Activated T-cell treated with anti-CD3 and anti-CD28 coated beads, Interleukin-2, amount 50 U/mL, for 4 hours (primary cell): ENCODE measurements around the gene RAMP3. TPM values are rescaled to one million over a fixed set of nuclear protein-coding genes. Genes with fewer than 3 reads are reported as not detected.

Experiments used
- ATAC-seq, 2 donors: fragments of 200-7000 bp; cut with Tn5 transposase; one replicate each; pipeline ENCODE4 v1.10.0; 2021
- DNase-seq: peaks from one replicate; pipeline ENCODE4 v3.0.0-alpha.2; 2020
- H3K27me3 Mint-ChIP-seq: one replicate; pipeline ENCODE4 v1.8.0; 2021; ENCODE audit warnings: low read depth, mixed read lengths
- H3K36me3 Mint-ChIP-seq: one replicate; pipeline ENCODE4 v1.8.0; 2022; ENCODE audit warnings: mixed read lengths; ENCODE audit not compliant: insufficient read depth
- H3K4me1 Mint-ChIP-seq: one replicate; pipeline ENCODE4 v1.8.0; 2021; ENCODE audit warnings: low read depth, mixed read lengths
- H3K4me3 Mint-ChIP-seq: one replicate; pipeline ENCODE4 v1.8.0; 2021; ENCODE audit warnings: mild to moderate bottlenecking, moderate library complexity, mixed read lengths
- H3K9me3 Mint-ChIP-seq: one replicate; pipeline ENCODE4 v1.8.0; 2021; ENCODE audit warnings: mixed read lengths
- total RNA-seq, 3 donors: library from RNA; stranded (reverse); gene quantifications; one replicate each; pipeline ENCODE4 v1.2.1, GENCODE V29; 2021

RAMP3 gene
- total RNA-seq, 3 donors from 2014 or later: not detected

DNA sequence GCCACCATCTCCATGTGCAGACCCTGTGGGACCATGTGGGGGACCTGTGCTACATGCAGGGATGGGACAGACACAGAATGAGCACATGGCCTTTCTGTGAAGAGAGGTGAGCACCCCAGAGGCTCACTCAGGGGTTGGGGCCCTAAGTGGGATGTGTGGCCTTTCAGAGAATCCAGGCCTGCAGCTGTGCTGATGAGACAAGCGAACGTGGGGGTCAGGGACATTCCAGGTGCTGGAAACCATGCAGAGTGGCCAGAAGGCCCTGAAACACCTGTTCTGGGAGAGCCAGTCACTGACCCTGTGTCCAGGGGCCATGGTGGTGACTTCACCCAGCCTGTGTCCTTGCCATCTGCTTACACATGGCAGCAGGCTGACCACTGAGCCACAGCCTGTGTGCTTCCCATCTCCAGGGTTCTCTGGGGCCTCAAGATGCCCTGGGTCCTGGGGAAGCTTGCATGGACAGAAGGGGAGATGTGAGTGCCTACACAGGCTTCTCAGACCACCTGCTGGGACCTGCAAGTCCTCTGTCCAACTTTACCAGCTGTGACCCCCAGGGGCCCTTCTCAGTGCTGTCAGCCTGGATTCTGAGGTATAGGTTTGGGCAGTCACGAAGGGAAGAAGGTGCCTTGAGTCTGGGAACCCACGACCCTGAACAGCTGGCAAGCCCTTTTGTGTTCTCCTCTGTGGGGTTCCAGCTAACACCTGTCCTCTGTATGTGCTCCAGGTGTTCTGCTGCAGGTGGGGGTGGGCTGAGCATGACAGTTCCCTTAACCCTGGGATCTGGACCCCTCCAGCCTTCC lies 17.6 kb downstream of the RAMP3 start:
- Mint-ChIP-seq H3K27me3 (peaks cover 10% of the 10 kb centered on the region), H3K4me1 (peaks cover 4% of the 10 kb centered on the region), H3K4me3 (no peak overlapping the region), H3K9me3 (no peaks in the 10 kb centered on the region), H3K36me3 (no peaks in the 10 kb centered on the region)
- DNase-seq: no peak
- no peak for ATAC-seq

DNA sequence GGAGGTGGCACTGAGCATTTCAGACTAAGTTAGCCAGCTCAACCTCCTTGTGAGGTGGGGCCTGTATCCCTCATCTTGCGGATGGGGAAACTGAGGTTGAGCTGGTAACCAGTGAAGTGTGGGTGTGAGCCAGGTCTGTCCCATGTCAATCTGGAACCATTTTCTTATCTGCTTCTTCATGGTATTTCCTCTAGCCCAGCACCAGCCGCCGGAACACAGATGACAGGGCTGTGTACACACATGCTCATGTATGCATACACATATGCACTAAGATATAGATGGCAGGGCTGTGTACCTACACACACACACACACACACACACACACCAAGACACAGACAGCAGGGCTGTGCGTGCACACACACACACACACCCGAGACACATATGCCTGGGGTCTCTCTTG lies 18.5 kb downstream of the RAMP3 start:
- H3K4me3 Mint-ChIP-seq: no peak overlapping the region
- H3K9me3 Mint-ChIP-seq: no peaks in the 10 kb centered on the region
- peaks cover 10% of the 10 kb centered on the region for H3K27me3 Mint-ChIP-seq
- no peaks in the 10 kb centered on the region for H3K36me3 Mint-ChIP-seq
- ATAC-seq (no peak), DNase-seq (no peak)
- peaks cover 4% of the 10 kb centered on the region for H3K4me1 Mint-ChIP-seq

- Mint-ChIP-seq H3K4me3 (no peak overlapping the region), H3K27me3 (peaks cover 14% of the 10 kb centered on the region), H3K36me3 (no peaks in the 10 kb centered on the region), H3K9me3 (no peaks in the 10 kb centered on the region), H3K4me1 (peaks cover 4% of the 10 kb centered on the region)
- ATAC-seq (no peak), DNase-seq (no peak)
Measured at GRCh38 chr7:45176886-45177731, 19.5 kb downstream of the RAMP3 start.

DNA sequence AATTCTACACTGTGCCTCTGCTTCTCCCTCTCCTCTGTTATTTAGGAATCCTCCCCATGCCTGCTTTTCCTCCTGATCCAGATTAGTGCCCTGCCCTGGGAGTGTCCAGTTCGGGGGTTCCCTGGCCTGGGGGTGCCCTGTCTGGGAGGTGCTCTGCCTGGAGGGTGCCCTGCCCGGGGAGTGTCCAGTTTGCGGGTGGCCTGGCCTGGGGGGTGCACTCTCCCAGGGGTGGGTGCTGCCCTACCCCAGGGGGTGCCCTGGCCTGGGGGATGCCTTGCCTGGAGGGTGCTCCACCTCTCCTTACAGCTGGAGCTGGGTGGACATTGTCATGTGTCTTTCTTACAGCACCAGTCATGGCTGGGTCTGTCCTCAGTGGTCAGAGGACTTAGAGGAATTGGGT lies 20.2 kb downstream of the RAMP3 start:
- DNase-seq: no peak
- no peaks in the 10 kb centered on the region for H3K4me1 Mint-ChIP-seq
- no peak overlapping the region for H3K4me3 Mint-ChIP-seq
- peaks cover 14% of the 10 kb centered on the region for H3K27me3 Mint-ChIP-seq
- H3K9me3 Mint-ChIP-seq: no peaks in the 10 kb centered on the region
- no peaks in the 10 kb centered on the region for H3K36me3 Mint-ChIP-seq
- no peak for ATAC-seq

DNA sequence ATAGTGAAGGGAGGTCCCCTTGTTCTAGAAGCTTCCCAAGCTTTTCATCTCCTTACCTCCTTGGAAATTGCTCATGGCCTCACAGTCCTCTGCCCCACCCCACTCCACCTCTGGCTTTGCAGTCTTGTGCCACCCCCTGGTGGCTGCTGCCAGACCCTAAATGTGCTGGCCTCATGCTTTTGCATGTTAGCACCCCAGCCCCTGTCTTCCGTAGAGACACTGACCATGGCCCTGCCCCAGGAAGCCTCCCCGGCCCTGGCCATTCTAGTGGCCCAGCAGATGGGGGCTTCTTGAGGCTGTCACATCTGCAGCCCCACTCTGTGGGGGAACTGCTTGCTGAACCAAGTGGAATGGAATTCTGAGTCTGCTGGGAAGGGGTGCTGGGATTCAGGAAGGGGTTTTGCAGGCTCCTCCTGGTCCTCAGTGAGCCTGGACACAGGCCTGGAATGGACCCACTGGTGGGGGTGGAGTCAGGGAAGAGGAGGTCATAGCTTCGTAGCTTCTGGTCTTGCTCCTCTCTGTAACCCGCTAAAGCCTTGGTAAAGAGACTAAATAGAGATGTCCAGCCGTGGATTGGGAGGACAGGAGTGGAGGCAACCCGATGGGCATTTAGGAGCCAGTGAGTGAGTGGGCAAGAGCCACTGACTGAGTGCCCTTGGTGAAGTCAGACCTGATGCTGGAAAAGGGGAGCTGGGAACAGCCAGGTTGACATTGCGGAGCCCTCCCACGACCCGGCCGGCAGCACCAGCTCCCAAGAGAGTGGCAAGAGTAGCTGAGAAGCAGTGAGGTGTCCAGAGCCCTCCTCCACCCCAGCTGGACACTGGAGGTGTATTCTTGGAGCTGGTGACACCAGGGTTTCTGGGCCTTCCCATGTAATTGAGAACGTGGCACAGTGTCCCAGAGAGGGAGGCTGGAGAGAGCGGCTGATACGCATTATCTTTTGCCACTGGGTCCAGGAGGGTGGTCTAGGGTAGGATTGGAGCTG lies 20.9 kb downstream of the RAMP3 start:
- ATAC-seq (no peak), DNase-seq (no peak)
- Mint-ChIP-seq H3K36me3 (no peaks in the 10 kb centered on the region), H3K9me3 (no peaks in the 10 kb centered on the region), H3K4me3 (no peak overlapping the region), H3K4me1 (no peaks in the 10 kb centered on the region), H3K27me3 (peaks cover 14% of the 10 kb centered on the region)

DNA sequence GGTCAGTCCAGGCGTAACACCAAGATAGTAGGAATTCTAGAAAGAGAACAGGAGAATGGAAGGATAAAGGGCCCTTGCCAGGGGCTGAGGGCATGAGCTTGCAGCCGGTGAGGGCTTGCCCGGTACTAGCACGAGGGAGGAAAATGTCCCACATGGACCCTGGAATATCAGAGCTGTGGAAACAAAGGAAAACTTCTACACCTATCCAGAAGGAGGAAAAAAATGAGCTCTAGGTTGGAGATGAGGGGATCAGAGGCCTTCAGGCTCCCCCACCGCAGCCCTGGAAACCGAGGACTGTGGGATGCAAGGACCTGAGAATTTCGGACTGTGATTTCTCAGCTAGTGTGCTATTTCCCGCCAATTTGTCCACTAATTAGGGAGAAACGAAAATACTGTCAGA lies 22.1 kb downstream of the RAMP3 start:
- Mint-ChIP-seq H3K9me3 (no peaks in the 10 kb centered on the region), H3K4me3 (no peak overlapping the region), H3K36me3 (no peaks in the 10 kb centered on the region), H3K27me3 (peaks cover 14% of the 10 kb centered on the region), H3K4me1 (no peaks in the 10 kb centered on the region)
- ATAC-seq (no peak), DNase-seq (no peak)

DNA sequence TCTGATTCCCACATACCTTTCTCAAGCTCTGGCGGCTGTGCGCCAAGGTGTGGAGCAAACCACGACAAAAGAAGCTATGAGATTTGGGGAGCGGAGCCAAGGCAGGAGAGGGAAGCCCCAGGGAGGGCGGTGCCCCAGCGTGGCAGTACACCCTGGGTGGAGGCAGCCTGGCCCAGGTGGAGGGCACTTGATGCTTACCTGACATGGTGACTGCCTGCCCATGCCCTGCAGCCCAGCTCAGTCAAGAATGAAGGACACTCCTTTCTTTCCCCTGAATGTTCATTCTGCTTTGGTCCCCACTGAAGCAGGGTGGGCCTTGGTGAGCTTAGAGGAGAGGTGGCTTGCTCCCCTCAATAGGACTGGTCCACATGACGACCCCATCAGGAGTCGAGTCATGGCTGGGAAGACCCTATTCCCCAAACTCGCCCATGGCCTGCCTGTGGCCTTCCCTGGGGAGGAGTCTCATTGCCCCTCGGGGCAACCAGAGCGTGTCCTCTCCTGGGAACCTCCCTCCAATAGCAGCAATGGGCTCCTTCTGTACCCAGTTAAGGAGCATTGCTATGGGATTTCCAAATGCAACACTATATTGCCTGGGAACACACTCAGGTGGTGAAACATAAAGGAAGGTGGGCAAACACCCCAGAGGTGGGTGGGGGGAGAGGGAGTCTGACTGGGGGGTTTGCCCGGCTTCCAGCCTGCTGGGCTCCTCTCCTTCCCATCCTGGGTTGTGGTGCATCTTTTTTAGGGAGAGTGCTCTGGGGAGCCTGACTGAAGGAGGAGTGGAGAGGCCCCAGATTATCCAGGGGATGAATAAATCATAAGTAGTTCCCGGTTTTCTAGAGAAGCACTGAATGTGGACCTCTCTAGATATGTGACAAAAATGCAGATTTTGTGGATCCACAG lies 22.7 kb downstream of the RAMP3 start:
- Mint-ChIP-seq H3K4me3 (no peak overlapping the region), H3K4me1 (no peaks in the 10 kb centered on the region), H3K36me3 (no peaks in the 10 kb centered on the region), H3K27me3 (peaks cover 14% of the 10 kb centered on the region), H3K9me3 (no peaks in the 10 kb centered on the region)
- ATAC-seq: no peak
- no peak for DNase-seq

- ATAC-seq: no peak
- H3K4me3 Mint-ChIP-seq: no peak overlapping the region
- no peaks in the 10 kb centered on the region for H3K9me3 Mint-ChIP-seq
- H3K27me3 Mint-ChIP-seq: peaks cover 14% of the 10 kb centered on the region
- no peaks in the 10 kb centered on the region for H3K4me1 Mint-ChIP-seq
- no peak for DNase-seq
- H3K36me3 Mint-ChIP-seq: no peaks in the 10 kb centered on the region
Measured at GRCh38 chr7:45181286-45181960, 23.8 kb downstream of the RAMP3 start.

DNA sequence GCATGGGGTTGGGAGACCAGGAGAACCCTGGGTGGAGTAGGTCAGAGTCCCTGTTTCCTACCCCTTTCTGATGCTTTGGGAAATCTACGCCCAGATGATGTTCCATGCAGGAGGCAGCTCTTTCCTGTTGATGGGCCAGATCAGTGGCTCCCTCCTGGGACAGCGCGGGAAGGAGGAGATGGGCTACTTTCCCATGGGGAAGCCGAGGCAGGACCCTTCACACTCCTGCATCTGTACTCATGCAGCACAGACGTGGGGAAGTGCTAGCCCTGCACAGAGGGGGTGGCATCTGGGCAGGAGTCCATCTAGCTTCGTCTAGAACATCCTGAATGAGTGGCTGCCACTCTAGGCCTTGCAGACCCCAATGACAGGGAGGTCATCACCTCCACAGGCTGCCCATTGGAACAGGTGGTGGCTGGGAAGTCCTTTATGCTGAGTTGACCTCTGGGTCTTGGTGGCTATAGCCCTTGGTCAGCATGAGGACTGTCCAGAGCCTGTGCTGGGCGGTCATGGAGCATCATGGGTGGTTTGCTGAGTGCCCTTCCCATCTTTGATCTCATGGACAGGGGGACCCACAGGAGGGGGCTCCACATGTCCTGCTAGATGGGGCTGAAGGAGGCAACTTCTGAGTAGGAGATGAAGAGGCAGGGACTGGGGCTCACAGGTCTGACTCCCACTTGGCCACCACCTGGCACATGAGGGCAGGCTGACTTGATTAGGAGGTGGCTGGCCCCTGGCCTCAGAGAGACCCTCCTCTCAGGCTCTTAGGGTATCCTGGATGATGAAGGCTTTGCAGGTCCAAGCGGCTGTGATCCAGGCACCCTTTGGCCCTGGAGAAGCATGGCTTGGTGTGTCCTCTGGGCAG lies 24.6 kb downstream of the RAMP3 start:
- Mint-ChIP-seq H3K4me1 (no peaks in the 10 kb centered on the region), H3K9me3 (no peaks in the 10 kb centered on the region), H3K27me3 (peaks cover 17% of the 10 kb centered on the region), H3K4me3 (no peak overlapping the region), H3K36me3 (no peaks in the 10 kb centered on the region)
- ATAC-seq: no peak
- DNase-seq: no peak

- Mint-ChIP-seq H3K36me3 (no peaks in the 10 kb centered on the region), H3K4me1 (no peaks in the 10 kb centered on the region), H3K4me3 (no peak overlapping the region), H3K9me3 (no peaks in the 10 kb centered on the region), H3K27me3 (peaks cover 19% of the 10 kb centered on the region)
- ATAC-seq: no peak
- DNase-seq: no peak
Measured at GRCh38 chr7:45182856-45183710, 25.5 kb downstream of the RAMP3 start.

GRCh38 chr7:45183711-45184210 lies 26.2 kb downstream of the RAMP3 start:
- H3K36me3 Mint-ChIP-seq: no peaks in the 10 kb centered on the region
- H3K4me1 Mint-ChIP-seq: no peaks in the 10 kb centered on the region
- H3K9me3 Mint-ChIP-seq: no peaks in the 10 kb centered on the region
- H3K4me3 Mint-ChIP-seq: no peak overlapping the region
- peaks cover 13% of the 10 kb centered on the region for H3K27me3 Mint-ChIP-seq
- ATAC-seq: no peak
- no peak for DNase-seq
